Cardiac fibroblast (primary cell): ENCODE measurements around the gene SIRPA.
A peak's percentile ranks its signal among the peaks of the same experiment; 100 is the strongest.

Experiments used
- DNase-seq, 2 donors: peaks; one replicate each; pipeline versions ENCODE4 v3.0.0 to v3.0.0-alpha.2; 2010; ENCODE audit warnings: low read depth in 2 of 2
- H3K4me3 ChIP-seq, 2 donors: replicated peaks in 1 of 2; 1 replicate in 1 of 2; 2 replicates in 1 of 2; pipeline ENCODE4 v1.5.1; 2011; ENCODE audit warnings: low read depth in 2 of 2, low read length in 2 of 2, mild to moderate bottlenecking in 2 of 2, moderate library complexity in 1 of 2
- TF ChIP-seq, protein P1 (sequence below): IDR thresholded peaks from one replicate; pipeline ENCODE4 v1.5.1; 2011; ENCODE audit warnings: low read depth, mild to moderate bottlenecking, low read length, inconsistent platforms

Gene SIRPA

DNA sequence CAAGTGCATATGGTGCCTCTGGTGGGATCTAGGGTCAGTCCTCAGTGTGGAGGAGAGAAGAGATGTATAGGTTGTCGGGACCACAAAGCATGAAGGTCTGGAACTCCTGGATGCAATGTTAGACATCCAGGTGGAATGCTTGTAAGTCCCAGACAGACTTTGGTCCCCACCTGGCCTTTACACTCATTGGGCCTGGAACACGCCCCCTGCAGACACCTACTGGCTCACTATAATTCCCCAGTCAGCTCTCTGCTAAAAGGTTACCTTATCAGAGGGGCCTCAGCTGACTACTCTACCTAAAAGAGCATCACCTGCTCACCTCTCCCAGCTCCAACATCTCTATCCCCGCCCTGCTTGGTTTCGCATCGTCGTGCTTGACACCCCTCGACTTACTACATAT is 41.7 kb upstream of the SIRPA start:
- TF ChIP-seq, protein P1, sequence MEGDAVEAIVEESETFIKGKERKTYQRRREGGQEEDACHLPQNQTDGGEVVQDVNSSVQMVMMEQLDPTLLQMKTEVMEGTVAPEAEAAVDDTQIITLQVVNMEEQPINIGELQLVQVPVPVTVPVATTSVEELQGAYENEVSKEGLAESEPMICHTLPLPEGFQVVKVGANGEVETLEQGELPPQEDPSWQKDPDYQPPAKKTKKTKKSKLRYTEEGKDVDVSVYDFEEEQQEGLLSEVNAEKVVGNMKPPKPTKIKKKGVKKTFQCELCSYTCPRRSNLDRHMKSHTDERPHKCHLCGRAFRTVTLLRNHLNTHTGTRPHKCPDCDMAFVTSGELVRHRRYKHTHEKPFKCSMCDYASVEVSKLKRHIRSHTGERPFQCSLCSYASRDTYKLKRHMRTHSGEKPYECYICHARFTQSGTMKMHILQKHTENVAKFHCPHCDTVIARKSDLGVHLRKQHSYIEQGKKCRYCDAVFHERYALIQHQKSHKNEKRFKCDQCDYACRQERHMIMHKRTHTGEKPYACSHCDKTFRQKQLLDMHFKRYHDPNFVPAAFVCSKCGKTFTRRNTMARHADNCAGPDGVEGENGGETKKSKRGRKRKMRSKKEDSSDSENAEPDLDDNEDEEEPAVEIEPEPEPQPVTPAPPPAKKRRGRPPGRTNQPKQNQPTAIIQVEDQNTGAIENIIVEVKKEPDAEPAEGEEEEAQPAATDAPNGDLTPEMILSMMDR, result no peak
- no peak for DNase-seq
- no peak overlapping the region for H3K4me3 ChIP-seq

DNA sequence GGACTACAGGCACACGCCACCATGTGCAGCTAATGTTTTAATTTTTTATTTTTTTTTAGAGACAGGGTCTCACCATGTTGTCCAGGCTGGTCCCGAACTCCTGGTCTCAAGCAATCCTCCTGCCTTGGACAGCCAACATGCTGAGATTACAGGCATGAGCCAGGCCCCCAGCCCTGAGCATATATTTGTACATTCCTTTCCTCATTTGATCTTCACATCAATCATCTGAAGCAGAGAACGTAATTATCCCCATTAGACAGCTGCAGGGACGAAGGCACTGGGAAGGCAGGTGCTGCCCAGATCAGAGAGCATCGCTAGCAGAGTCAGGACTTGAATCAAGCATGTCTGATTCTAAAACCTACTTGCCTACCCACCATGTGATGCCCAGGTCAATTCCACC is 41.0 kb upstream of the SIRPA start:
- DNase-seq, result no peak
- TF ChIP-seq, protein P1, result no peak
- H3K4me3 ChIP-seq, result no peak overlapping the region

DNA sequence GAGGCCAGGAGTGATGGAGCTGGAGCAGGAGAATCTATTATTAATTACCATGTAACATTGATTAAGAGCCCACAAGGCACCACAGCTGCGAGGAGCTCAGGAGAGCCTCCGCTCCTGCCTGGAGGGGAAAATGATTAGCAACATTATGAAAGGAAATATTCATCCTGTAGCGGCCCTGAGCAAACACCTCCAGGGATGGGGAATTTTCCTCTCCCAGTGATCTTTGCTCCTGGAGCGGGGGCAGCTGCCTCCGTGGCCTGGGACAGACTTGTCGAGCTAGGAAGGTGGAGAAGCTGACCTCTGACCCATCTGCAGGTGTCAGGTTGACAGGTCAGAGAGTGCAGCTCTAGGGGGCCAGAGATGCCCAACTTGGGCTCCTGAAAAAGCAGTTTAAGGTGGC is 40.1 kb upstream of the SIRPA start:
- H3K4me3 ChIP-seq, result no peak overlapping the region
- TF ChIP-seq, protein P1, result no peak
- no peak for DNase-seq

DNA sequence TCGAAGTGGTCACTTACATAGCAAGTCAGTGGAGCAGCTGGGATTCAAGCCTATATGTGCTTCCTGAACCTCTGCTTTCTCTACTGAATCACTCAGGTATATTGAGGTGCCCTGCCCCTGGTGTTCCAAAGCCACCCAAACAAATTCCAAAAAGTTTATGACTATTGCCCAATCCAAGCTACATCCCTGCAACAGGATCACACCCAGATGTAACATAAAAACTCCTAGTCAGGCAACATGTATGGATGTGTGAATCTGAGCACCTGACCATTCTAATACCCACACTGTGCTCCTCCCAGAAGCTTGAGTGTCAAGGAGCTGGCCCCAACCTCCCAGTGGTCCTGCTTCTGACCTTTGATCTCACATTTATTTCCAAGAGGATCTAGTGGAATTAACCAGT is 39.5 kb upstream of the SIRPA start:
- DNase-seq, result no peak
- H3K4me3 ChIP-seq, result no peak overlapping the region
- TF ChIP-seq, protein P1, result no peak

DNA sequence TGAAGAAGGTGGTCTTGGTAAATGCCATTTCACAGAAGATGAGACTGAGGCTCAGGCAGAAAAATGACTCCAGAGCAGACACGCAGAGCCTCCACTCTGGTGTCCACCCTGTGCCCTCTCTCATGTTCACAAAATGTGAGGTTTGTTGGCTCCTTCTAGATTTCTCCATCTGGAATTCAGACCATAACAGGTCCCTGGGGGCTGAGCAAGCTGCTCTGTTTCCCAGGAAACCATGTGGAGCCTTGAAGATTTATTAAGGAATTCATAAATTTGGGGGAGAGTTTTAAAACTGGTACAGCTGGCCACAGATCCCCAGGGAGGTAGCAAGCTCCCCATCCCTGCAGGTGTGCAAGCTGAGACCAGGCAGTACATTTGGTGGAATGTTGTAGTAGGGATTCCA is 38.8 kb upstream of the SIRPA start:
- no peak for DNase-seq
- no peak overlapping the region for H3K4me3 ChIP-seq
- TF ChIP-seq, protein P1, result no peak

DNA sequence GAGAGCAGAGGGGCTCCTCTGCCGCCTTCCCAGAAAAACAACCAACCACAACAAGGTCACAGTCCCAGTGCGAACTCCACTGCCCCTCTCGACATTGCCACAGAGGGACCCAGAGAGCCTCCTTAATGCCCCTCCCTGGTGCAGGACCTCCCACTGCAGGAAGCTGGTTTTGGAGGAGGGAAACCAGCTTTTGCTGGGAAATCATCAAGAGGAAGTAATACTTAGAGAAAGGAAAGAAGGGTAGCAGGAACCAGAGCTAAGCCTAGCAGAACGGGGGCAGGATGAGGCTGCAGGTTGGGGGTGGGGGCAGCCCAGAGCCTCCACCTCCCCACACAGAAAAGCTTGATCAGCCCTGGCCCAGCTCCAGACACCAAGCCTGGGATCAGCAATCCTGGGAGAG is 37.7 kb upstream of the SIRPA start:
- DNase-seq, result no peak
- TF ChIP-seq, protein P1, result no peak

DNA sequence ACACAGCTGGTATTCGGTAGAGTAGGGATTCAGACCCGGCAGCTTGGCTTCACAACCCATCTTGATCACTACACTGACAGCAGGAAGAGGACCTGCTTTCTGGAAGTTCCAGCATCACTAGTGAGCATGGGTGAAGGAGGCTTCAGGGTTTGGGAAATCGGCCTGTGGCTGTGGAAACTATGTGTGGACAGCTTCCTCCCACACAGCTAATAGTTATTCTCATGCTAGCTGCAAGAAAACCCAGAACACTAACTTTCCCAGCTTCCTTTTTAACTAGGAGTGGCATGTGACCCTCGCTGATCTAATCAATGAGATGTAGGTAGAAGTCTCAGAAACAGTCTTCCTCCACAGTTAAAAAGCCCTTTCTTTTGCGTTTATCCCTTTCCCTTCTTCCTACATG is 36.3 kb upstream of the SIRPA start:
- H3K4me3 ChIP-seq, result no peak overlapping the region
- peak; percentile 28 to 56 for DNase-seq
- TF ChIP-seq, protein P1, result no peak

More for the DNA sequence above, 37.7 kb upstream of the SIRPA start:
- H3K4me3 ChIP-seq, result no peak overlapping the region
